Upper lobe of left lung (tissue), 6 donors: ENCODE measurements around the gene CELF3. TPM values are rescaled to one million over a fixed set of nuclear protein-coding genes. Genes with fewer than 3 reads are reported as not detected.

Experiments used
- ATAC-seq, 2 donors: fragments of 200-7000 bp; cut with Tn5 transposase; one replicate each; pipeline ENCODE4 v1.9.1; 2022; ENCODE audit warnings: mild to moderate bottlenecking in 2 of 2, moderate library complexity in 2 of 2; ENCODE audit not compliant: low FRiP score in 2 of 2
- DNase-seq, 2 donors: peaks; one replicate each; pipeline ENCODE4 v3.0.0-alpha.2; 2019 to 2020
- H3K27ac ChIP-seq, 4 donors: fragments of 200-600 bp; sonication (generic); one replicate each; pipeline ENCODE4 v1.5.1; 2016 to 2019
- H3K27me3 ChIP-seq, 4 donors: fragments of 200-600 bp; sonication (generic); one replicate each; pipeline ENCODE4 v1.5.1; 2017 to 2019
- H3K36me3 ChIP-seq, 4 donors: fragments of 200-600 bp; sonication (generic); one replicate each; pipeline ENCODE4 v1.5.1; 2016 to 2019
- H3K4me1 ChIP-seq, 4 donors: fragments of 200-600 bp; sonication (generic); one replicate each; pipeline ENCODE4 v1.5.1; 2018 to 2019
- H3K4me3 ChIP-seq, 4 donors: fragments of 200-600 bp; sonication (generic); one replicate each; pipeline ENCODE4 v1.5.1; 2017 to 2019; ENCODE audit warnings: mild to moderate bottlenecking in 2 of 4, moderate library complexity in 1 of 4
- H3K9me3 ChIP-seq, 4 donors: fragments of 200-600 bp; sonication (generic); one replicate each; pipeline ENCODE4 v1.5.1; 2018 to 2019
- EP300 ChIP-seq, 4 donors: sonication (generic); formaldehyde crosslinking; IDR thresholded peaks; one replicate each; pipeline ENCODE4 v1.5.1; 2017; ENCODE audit warnings: antibody characterized with exemption in 4 of 4, control low read depth in 2 of 4
- POLR2A ChIP-seq, 4 donors: fragments of 450-650 bp; IDR thresholded peaks; one replicate each; pipeline ENCODE4 v1.5.1; 2016 to 2017; ENCODE audit warnings: antibody characterized with exemption in 4 of 4, mild to moderate bottlenecking in 2 of 4
- POLR2AphosphoS5 ChIP-seq, 2 donors: sonication (generic); formaldehyde crosslinking; IDR thresholded peaks; one replicate each; pipeline ENCODE4 v1.5.1; 2017; ENCODE audit warnings: antibody characterized with exemption in 2 of 2
- WGBS, 2 donors: methylation state at CpG; one replicate each; pipeline ENCODE4 v1.1.5; 2017 to 2018; 5-methylcytosine and 5-hydroxymethylcytosine counted together
- total RNA-seq, 6 donors: library from RNA; depleted of rRNA in 4 of 6; stranded (reverse); fragments of >200 nt in 4 of 6; gene quantifications; one replicate each; pipeline versions ENCODE4 v1.1.0 to v1.2.1, GENCODE V29; 2016 to 2021
- TF ChIP-seq, protein P1 (sequence below), 6 experiments: fragments of 450-650 bp in 4 of 6; fragments of 200-600 bp in 2 of 6; sonication (generic) in 2 of 6; IDR thresholded peaks; one replicate each; pipeline ENCODE4 v1.5.1; 2016 to 2019; ENCODE audit warnings: antibody characterized with exemption in 6 of 6
- donor health status: DM: no; HTN: no; CAD: no; lungs with moderate emphysema.
- donor health status: DM: no; HTN: yes; CAD: no; lungs with severe emphysema.

The CELF3 gene
- total RNA-seq, 6 donors from 2014 or later: 0.13 TPM; not detected in 5

DNA sequence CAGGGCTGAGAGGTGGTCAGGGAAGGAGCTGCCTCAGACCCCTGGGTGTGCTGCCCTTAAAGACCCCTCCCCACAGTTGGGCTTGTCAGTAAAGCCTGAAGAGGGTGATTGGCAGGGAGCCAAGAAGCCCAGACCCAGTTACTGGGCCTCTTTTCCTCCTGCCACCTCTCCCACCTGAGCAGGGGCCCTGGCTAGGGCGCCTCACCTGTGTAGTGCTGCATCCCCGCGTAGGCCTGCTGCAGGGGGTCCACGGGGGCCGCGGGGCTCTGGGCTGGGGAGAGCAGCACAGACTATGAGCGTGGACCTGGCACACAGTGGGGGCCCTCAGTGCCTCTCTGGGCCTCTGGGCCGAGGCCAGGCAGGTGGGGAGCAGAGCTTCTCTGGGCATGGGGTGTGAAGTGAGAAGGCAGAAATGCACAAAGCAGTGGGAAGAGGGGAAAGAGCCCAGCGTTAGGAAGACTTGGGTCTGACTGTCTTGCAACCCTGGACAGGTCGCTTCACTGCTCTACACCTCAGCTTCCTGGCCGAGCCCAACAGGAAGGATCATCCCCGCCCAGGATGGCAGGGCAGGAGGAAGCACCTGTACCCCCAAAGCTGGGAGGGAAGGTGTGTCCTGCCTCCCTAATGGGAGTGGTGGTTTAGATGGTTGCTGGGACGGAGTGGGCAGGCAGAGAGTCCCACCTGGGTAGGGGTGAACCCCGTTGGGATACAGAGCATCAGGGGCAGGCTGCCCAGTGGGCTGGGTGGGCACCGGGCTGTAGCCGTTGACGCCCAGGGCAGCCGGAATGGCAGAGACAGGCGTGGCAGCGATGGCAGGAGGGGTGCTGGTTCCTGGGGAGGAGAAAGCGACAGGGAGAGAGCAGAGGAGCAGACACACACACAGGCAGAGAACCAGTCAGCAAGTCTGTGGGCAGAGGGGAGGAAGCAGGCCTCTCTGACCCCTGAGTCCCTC, 9.9 kb downstream of the CELF3 start:
- DNase-seq: peak in 1 of 2 donors; percentile 70

DNA sequence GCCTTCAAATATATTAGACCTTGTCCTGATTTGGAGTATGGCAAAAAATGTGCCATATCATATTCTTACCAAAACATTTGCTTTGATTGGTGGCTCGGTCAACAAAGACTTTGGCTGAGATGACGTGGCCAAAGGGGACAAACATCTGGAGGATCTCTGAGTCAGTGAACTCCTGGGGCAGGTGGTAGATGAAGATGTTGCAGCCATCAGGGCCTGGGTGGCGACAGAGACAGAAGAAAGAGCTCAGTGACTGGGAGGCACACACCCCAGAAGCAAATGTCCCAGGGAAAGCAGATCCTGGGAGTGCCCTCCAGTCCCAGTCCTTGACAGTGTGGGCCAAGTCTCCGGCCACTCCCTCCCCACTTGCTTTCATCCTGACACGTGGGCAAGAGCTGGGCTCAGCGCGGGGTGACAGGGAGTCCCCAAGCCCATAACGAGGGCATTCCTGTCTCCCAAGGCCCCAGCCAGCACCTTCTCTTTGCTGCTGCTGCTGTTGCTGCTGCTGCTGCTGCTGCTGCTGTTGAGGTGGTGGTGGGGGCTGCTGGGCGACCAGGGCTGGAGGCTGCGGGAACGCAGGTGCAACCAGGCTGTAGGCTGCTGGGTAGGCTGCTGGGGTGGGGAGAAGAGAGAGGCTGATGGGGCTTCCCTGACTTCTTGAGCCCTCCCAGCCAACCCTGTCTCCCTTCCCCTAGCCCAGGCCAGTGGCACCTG, 10.7 kb downstream of the CELF3 start:
- ATAC-seq (no peak), DNase-seq (peak in 1 of 2 donors; percentile 71)
- TF ChIP-seq EP300 (IDR thresholded peaks at IDR 0.05): no peak
- TF ChIP-seq, protein P1, sequence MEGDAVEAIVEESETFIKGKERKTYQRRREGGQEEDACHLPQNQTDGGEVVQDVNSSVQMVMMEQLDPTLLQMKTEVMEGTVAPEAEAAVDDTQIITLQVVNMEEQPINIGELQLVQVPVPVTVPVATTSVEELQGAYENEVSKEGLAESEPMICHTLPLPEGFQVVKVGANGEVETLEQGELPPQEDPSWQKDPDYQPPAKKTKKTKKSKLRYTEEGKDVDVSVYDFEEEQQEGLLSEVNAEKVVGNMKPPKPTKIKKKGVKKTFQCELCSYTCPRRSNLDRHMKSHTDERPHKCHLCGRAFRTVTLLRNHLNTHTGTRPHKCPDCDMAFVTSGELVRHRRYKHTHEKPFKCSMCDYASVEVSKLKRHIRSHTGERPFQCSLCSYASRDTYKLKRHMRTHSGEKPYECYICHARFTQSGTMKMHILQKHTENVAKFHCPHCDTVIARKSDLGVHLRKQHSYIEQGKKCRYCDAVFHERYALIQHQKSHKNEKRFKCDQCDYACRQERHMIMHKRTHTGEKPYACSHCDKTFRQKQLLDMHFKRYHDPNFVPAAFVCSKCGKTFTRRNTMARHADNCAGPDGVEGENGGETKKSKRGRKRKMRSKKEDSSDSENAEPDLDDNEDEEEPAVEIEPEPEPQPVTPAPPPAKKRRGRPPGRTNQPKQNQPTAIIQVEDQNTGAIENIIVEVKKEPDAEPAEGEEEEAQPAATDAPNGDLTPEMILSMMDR (IDR thresholded peaks at IDR 0.05): no peak
- TF ChIP-seq POLR2A (IDR thresholded peaks at IDR 0.05): no peak
- TF ChIP-seq POLR2AphosphoS5 (IDR thresholded peaks at IDR 0.05): no peak
- Histone ChIP-seq H3K9me3 (no peaks in the 10 kb centered on the region), H3K27me3 (no peaks in the 10 kb centered on the region), H3K27ac (no peak overlapping the region), H3K4me1 (peaks cover 0 to 5% (median 0%) of the 10 kb centered on the region in 4 donors), H3K36me3 (peaks cover 0 to 12% (median 7%) of the 10 kb centered on the region in 4 donors), H3K4me3 (no peak overlapping the region)
- 55 to 76% methylated on average over 3 to 11 of the region's 11 CpGs for WGBS, 2 donors

More for the DNA sequence above, 9.9 kb downstream of the CELF3 start:
- no peaks in the 10 kb centered on the region for H3K9me3 ChIP-seq
- ATAC-seq: no peak
- peaks cover 0 to 5% (median 0%) of the 10 kb centered on the region in 4 donors for H3K4me1 ChIP-seq
- H3K36me3 ChIP-seq: peaks cover 0 to 4% (median 1%) of the 10 kb centered on the region in 4 donors
- TF ChIP-seq, protein P1 (IDR thresholded peaks at IDR 0.05): no peak
- TF ChIP-seq POLR2A (IDR thresholded peaks at IDR 0.05) (no peak), POLR2AphosphoS5 (IDR thresholded peaks at IDR 0.05) (no peak), EP300 (IDR thresholded peaks at IDR 0.05) (no peak)
- H3K27me3 ChIP-seq: no peaks in the 10 kb centered on the region
- 69 to 73% methylated on average over 15 to 20 of the region's 21 CpGs for WGBS, 2 donors
- no peak overlapping the region for H3K4me3 ChIP-seq
- no peak overlapping the region for H3K27ac ChIP-seq

DNA sequence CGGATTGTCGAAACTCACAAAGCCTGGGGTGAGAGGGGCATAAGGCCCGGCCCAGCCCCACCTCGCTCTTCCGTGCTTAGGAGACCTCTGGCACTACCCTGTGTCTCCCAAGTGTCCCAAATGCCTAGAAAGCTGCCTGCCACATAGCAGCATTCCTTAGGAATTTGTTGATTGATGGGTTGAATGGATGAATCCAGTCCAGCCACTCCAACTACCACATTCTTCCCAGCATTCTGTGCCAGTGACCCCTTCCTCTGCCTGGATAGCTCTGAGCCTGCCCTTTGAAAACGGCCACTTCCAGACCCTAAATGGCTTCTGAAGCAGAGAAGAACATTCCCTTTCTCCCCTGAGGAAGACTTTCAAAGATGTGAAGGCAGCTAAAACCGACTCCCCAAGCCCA, 11.5 kb downstream of the CELF3 start:
- Histone ChIP-seq H3K27me3 (no peaks in the 10 kb centered on the region), H3K9me3 (no peaks in the 10 kb centered on the region), H3K4me1 (peaks cover 0 to 5% (median 0%) of the 10 kb centered on the region in 4 donors), H3K36me3 (peaks cover 0 to 16% (median 9%) of the 10 kb centered on the region in 4 donors), H3K4me3 (no peak overlapping the region), H3K27ac (no peak overlapping the region)
- TF ChIP-seq EP300 (IDR thresholded peaks at IDR 0.05): no peak
- no peak for TF ChIP-seq POLR2A (IDR thresholded peaks at IDR 0.05)
- TF ChIP-seq, protein P1 (IDR thresholded peaks at IDR 0.05): no peak
- no peak for TF ChIP-seq POLR2AphosphoS5 (IDR thresholded peaks at IDR 0.05)
- DNase-seq (no peak), ATAC-seq (no peak)
- 84 to 90% methylated on average over 2 to 7 of the region's 7 CpGs for whole genome bisulfite sequencing, 2 donors

DNA sequence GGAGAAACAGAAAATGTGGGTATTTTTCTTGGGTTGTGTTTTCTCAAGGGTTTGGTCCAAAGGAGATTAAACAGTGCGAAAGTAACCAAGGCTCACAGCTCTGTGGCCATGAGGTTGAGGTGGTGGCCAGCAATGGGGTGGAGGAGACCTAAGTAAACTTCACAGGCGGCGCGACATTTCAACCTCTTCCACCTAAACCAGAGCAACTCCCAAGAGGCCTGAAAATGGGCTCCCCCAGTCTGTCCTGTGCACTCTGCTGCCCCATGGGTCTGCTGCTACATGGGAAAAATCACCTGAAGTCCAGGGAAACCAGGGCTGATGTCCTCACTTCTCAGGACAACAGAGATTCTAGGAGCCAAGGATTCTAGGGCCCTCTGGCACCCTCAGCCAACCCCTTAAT, 12.4 kb downstream of the CELF3 start:
- Histone ChIP-seq H3K27me3 (no peaks in the 10 kb centered on the region), H3K27ac (no peak overlapping the region), H3K9me3 (no peaks in the 10 kb centered on the region), H3K4me3 (no peak overlapping the region), H3K4me1 (peaks cover 0 to 5% (median 0%) of the 10 kb centered on the region in 4 donors), H3K36me3 (peaks cover 5 to 25% (median 14%) of the 10 kb centered on the region in 4 donors)
- ATAC-seq (no peak), DNase-seq (no peak)
- TF ChIP-seq, protein P1 (IDR thresholded peaks at IDR 0.05): no peak
- TF ChIP-seq POLR2A (IDR thresholded peaks at IDR 0.05) (no peak), POLR2AphosphoS5 (IDR thresholded peaks at IDR 0.05) (no peak), EP300 (IDR thresholded peaks at IDR 0.05) (no peak)
- WGBS, 2 donors: 73 to 75% methylated on average over 4 of the region's 4 CpGs
